Astrocyte (in vitro differentiated cells and primary cell): ENCODE data around the gene HSD3B7. TPM values are rescaled to one million over a fixed set of nuclear protein-coding genes. Genes with fewer than 3 reads are reported as not detected.

Source experiments
- DNase-seq: peaks from one replicate; pipeline ENCODE4 v3.0.0-alpha.2; 2010; ENCODE audit warnings: low read depth
- FAIRE-seq: peaks from 2 replicates; lab custom pipeline; 2011; peaks lifted over from hg19 to GRCh38; lab: Jason Lieb, UNC
- H2AFZ ChIP-seq: 2 replicates; pipeline ENCODE4 v1.6.0; 2012; ENCODE audit warnings: low read depth, low read length, inconsistent platforms
- H3K27ac ChIP-seq: 2 replicates; pipeline ENCODE4 v1.5.1; 2011; ENCODE audit warnings: low read depth, low read length, inconsistent platforms
- H3K27me3 ChIP-seq: 2 replicates; pipeline ENCODE4 v1.6.0; 2011; ENCODE audit warnings: low read length, inconsistent platforms; ENCODE audit not compliant: insufficient read depth
- H3K36me3 ChIP-seq: 2 replicates; pipeline ENCODE4 v1.5.1; 2011; ENCODE audit warnings: low read length, inconsistent platforms; ENCODE audit not compliant: insufficient read depth
- H3K4me1 ChIP-seq: 2 replicates; pipeline ENCODE4 v1.5.1; 2011; ENCODE audit warnings: low read length, inconsistent platforms; ENCODE audit not compliant: insufficient read depth
- H3K4me2 ChIP-seq: 2 replicates; pipeline ENCODE4 v1.6.0; 2012; ENCODE audit warnings: low read length, inconsistent platforms
- H3K4me3 ChIP-seq: 2 replicates; pipeline ENCODE4 v1.5.1; 2011; ENCODE audit warnings: low read depth, mild to moderate bottlenecking, low read length, inconsistent platforms; ENCODE audit not compliant: insufficient read depth
- H3K79me2 ChIP-seq: 2 replicates; pipeline ENCODE4 v1.6.0; 2012; ENCODE audit warnings: mild to moderate bottlenecking, low read length, inconsistent platforms; ENCODE audit not compliant: insufficient read depth
- H3K9ac ChIP-seq: 2 replicates; pipeline ENCODE4 v1.6.0; 2012; ENCODE audit warnings: mild to moderate bottlenecking, low read length, inconsistent platforms
- H3K9me3 ChIP-seq: 2 replicates; pipeline ENCODE4 v1.5.1; 2012; ENCODE audit warnings: low read depth, mild to moderate bottlenecking, low read length, inconsistent platforms; ENCODE audit not compliant: insufficient read depth
- H4K20me1 ChIP-seq: 2 replicates; pipeline ENCODE4 v1.6.0; 2012; ENCODE audit warnings: low read length, inconsistent platforms; ENCODE audit not compliant: insufficient read depth
- H3K27ac Mint-ChIP-seq: one replicate; pipeline ENCODE4 v1.8.0; 2021; ENCODE audit warnings: mild to moderate bottlenecking, mixed read lengths; ENCODE audit not compliant: unreplicated experiment
- H3K27me3 Mint-ChIP-seq: one replicate; pipeline ENCODE4 v1.8.0; 2021; ENCODE audit warnings: low read depth, mixed read lengths; ENCODE audit not compliant: unreplicated experiment
- H3K36me3 Mint-ChIP-seq: one replicate; pipeline ENCODE4 v1.8.0; 2021; ENCODE audit warnings: low read depth, mixed read lengths; ENCODE audit not compliant: unreplicated experiment
- H3K4me1 Mint-ChIP-seq: one replicate; pipeline ENCODE4 v1.8.0; 2021; ENCODE audit warnings: low read depth, mixed read lengths; ENCODE audit not compliant: unreplicated experiment
- H3K4me3 Mint-ChIP-seq: one replicate; pipeline ENCODE4 v1.8.0; 2021; ENCODE audit warnings: mild to moderate bottlenecking, moderate library complexity, mixed read lengths; ENCODE audit not compliant: unreplicated experiment
- H3K9me3 Mint-ChIP-seq: one replicate; pipeline ENCODE4 v1.8.0; 2021; ENCODE audit warnings: mild to moderate bottlenecking, mixed read lengths; ENCODE audit not compliant: unreplicated experiment
- CTCF ChIP-seq: IDR thresholded peaks from 2 replicates; pipeline ENCODE4 v1.5.1; 2011; ENCODE audit warnings: low read depth, mild to moderate bottlenecking, inconsistent platforms, low read length, moderate library complexity; ENCODE audit not compliant: insufficient read depth
- EZH2 ChIP-seq: IDR thresholded peaks from 2 replicates; pipeline ENCODE4 v1.6.1; 2012; ENCODE audit warnings: mild to moderate bottlenecking, low read length, inconsistent platforms; ENCODE audit not compliant: insufficient read depth
- total RNA-seq: library from RNA; stranded (reverse); gene quantifications from 2 replicates; pipeline ENCODE4 v1.2.1, GENCODE V29; 2021

Gene HSD3B7
- total RNA-seq, 1 donor from 2014 or later, result 8.3 TPM

- Mint-ChIP-seq H3K27me3 (peaks cover 20% of the 10 kb centered on the region), H3K36me3 (no peaks in the 10 kb centered on the region), H3K4me1 (peaks cover 40% of the 10 kb centered on the region), H3K4me3 (peak overlapping the region; percentile 90), H3K9me3 (no peaks in the 10 kb centered on the region), H3K27ac (peak overlapping the region; percentile 12)
- peaks cover 55% of the 10 kb centered on the region for H3K79me2 ChIP-seq
- H4K20me1 ChIP-seq, result peaks cover 5% of the 10 kb centered on the region
- no peak for TF ChIP-seq CTCF
- TF ChIP-seq EZH2, result no peak
- no peaks in the 10 kb centered on the region for H3K9me3 ChIP-seq
- H3K4me2 ChIP-seq, result peak overlapping the region; percentile 72
- peak overlapping the region; percentile 68 for H3K9ac ChIP-seq
- H2AFZ ChIP-seq, result no peak overlapping the region
- H3K4me1 ChIP-seq, result peaks cover 31% of the 10 kb centered on the region
- no peaks in the 10 kb centered on the region for H3K36me3 ChIP-seq
- H3K27ac ChIP-seq, result peak overlapping the region; percentile 80
- no peaks in the 10 kb centered on the region for H3K27me3 ChIP-seq
- FAIRE-seq (no peak), DNase-seq (no peak)
- no peak overlapping the region for H3K4me3 ChIP-seq
These were observed 23.5 kb downstream of the HSD3B7 start for GRCh38 chr16:31008551-31008950.

GRCh38 chr16:31009120-31009519 is 24.1 kb downstream of the HSD3B7 start:
- peaks cover 23% of the 10 kb centered on the region for H3K27me3 Mint-ChIP-seq
- Histone ChIP-seq H3K9me3 (no peaks in the 10 kb centered on the region), H3K9ac (peak overlapping the region; percentile 71), H4K20me1 (peaks cover 5% of the 10 kb centered on the region), H3K4me1 (peaks cover 31% of the 10 kb centered on the region), H3K27ac (peak overlapping the region; percentile 80), H3K79me2 (peaks cover 49% of the 10 kb centered on the region), H3K36me3 (no peaks in the 10 kb centered on the region), H2AFZ (peak overlapping the region; percentile 41), H3K4me2 (peak overlapping the region; percentile 89), H3K4me3 (peak overlapping the region; percentile 72), H3K27me3 (no peaks in the 10 kb centered on the region)
- TF ChIP-seq CTCF (no peak), EZH2 (no peak)
- peak overlapping the region; percentile 90 for H3K4me3 Mint-ChIP-seq
- no peak overlapping the region for H3K27ac Mint-ChIP-seq
- no peak for FAIRE-seq
- H3K9me3 Mint-ChIP-seq, result no peaks in the 10 kb centered on the region
- DNase-seq, result no peak
- peaks cover 34% of the 10 kb centered on the region for H3K4me1 Mint-ChIP-seq
- no peaks in the 10 kb centered on the region for H3K36me3 Mint-ChIP-seq

- peaks cover 1% of the 10 kb centered on the region for H4K20me1 ChIP-seq
- no peaks in the 10 kb centered on the region for H3K27me3 ChIP-seq
- peak overlapping the region; percentile 72 for H3K4me3 ChIP-seq
- TF ChIP-seq EZH2, result no peak
- no peak for TF ChIP-seq CTCF
- no peak for FAIRE-seq
- Mint-ChIP-seq H3K9me3 (no peaks in the 10 kb centered on the region), H3K4me3 (peak overlapping the region; percentile 90), H3K36me3 (no peaks in the 10 kb centered on the region), H3K27me3 (peaks cover 23% of the 10 kb centered on the region), H3K27ac (peak overlapping the region; percentile 81), H3K4me1 (peaks cover 34% of the 10 kb centered on the region)
- H2AFZ ChIP-seq, result peak overlapping the region; percentile 41
- H3K9me3 ChIP-seq, result no peaks in the 10 kb centered on the region
- peak overlapping the region; percentile 80 for H3K27ac ChIP-seq
- H3K9ac ChIP-seq, result peak overlapping the region; percentile 71
- no peaks in the 10 kb centered on the region for H3K36me3 ChIP-seq
- peak overlapping the region; percentile 89 for H3K4me2 ChIP-seq
- peaks cover 40% of the 10 kb centered on the region for H3K79me2 ChIP-seq
- no peak for DNase-seq
- peaks cover 31% of the 10 kb centered on the region for H3K4me1 ChIP-seq
These were observed 25.0 kb downstream of the HSD3B7 start for GRCh38 chr16:31009894-31010584.
